ENCODE data around the gene ANKRD35.
"Not testable (repeated sequence)": the region's sequence is repeated elsewhere in the genome, so short reads cannot be mapped to it uniquely, and the experiment has no call there.

Gene ANKRD35

DNA sequence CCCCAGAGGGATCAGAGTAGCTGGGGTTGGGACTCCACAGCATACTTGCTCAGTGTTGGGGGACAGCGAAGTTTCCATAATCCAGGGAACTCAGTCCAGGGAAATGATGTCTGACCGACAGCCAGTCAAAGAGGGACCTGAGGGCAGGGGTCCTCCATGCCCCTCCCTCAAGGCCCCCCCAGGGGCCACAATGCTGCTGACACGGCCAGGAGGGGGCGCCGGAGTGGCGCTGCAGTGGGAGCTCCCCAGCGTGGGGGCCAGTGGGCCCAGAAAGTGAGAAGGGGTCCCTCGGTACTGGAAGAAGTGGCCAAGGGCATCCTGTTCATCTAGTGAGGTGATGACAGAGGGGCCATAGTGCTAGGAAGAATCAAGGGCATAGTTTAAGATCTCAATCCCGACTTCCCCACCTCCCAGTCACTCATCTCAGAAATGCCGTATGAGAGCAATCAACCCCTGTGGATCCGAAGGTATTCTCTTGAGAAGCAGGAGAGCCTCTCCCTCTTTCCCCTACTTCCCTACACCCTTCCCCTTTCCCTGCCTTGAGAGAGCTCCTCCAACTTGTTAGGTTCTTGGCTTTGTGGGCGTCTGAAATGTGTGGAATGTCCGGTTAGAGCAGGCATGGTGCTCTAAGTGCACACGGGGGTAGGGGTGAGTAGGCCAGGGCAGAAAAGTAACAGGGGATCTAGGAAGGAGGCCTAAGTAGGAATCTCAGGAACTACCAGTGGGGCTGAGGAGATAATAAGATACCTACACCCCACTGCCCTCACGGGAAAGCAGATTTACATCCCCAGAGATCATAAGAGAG lies 36.1 kb downstream of the ANKRD35 start:
- TF ChIP-seq CTCF (IDR thresholded peaks at IDR 0.05; ENCODE audit: extremely low read depth, missing control alignments) = peak; percentile 26
- no peak for DNase-seq (ENCODE audit: low spot score)

DNA sequence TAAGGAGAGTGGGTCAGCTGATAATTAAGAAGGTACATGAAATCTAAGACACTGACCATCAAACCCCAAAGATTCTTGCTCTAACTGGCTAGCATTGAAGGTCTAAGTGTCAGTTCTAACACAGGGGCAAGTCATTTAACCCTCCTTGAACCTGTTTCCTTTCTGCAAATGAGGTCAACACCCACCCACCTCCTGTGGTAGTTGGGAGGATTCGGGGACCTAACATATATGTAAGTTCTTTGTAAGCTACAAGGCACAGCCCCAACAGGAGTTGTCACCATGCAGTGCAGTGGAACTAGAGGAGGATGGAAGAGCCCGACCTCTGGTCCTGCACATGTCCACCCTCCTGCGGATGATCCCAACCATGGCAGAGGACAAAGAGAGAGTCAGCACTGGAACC lies 37.8 kb downstream of the ANKRD35 start:
- no peak for TF ChIP-seq CTCF (IDR thresholded peaks at IDR 0.05; ENCODE audit: extremely low read depth, missing control alignments)

GRCh38 chr1:145846201-145846612 lies 39.5 kb downstream of the ANKRD35 start:
- peak; percentile 75 for DNase-seq (ENCODE audit: low spot score)
- TF ChIP-seq CTCF (IDR thresholded peaks at IDR 0.05; ENCODE audit: extremely low read depth, missing control alignments) = peak; percentile 26

More for the DNA sequence above, 37.8 kb downstream of the ANKRD35 start:
- DNase-seq (ENCODE audit: low spot score) = no peak

- TF ChIP-seq CTCF (IDR thresholded peaks at IDR 0.05; ENCODE audit: extremely low read depth, missing control alignments) = peak; percentile 81
- peak; percentile 84 for DNase-seq (ENCODE audit: low spot score)
These were observed 40.0 kb downstream of the ANKRD35 start, which contains the start of gene NUDT17 for GRCh38 chr1:145845514-145846161. NUDT17 (plus strand) TSS chr1:145845630; CDS start chr1:145845641, 11 bp downstream.

- peak; percentile 73 for DNase-seq (ENCODE audit: low spot score)
- TF ChIP-seq CTCF (IDR thresholded peaks at IDR 0.05; ENCODE audit: extremely low read depth, missing control alignments) = no peak
These were observed 40.5 kb downstream of the ANKRD35 start for GRCh38 chr1:145845144-145845513.

DNA sequence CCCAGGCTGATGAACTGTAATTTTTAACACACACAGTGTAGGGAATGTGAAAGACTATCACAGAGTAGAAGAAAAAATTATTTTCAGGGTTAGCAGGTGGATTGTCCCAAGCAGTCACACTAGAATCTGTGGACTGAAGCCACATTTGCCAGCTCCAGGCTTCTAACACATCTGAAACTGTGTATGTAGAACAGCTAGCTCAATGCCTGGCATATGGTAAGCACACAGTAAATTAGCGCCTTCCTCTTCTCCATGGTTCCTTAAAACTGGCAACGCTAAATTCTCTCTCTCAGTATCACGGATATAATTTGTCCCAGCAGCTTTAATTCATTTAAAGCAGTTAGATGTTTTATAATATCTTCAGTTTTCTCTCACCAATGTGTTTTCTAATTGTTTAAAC lies 42.6 kb downstream of the ANKRD35 start:
- no peak for TF ChIP-seq CTCF (IDR thresholded peaks at IDR 0.05; ENCODE audit: extremely low read depth, missing control alignments)
- no peak for DNase-seq (ENCODE audit: low spot score)

DNA sequence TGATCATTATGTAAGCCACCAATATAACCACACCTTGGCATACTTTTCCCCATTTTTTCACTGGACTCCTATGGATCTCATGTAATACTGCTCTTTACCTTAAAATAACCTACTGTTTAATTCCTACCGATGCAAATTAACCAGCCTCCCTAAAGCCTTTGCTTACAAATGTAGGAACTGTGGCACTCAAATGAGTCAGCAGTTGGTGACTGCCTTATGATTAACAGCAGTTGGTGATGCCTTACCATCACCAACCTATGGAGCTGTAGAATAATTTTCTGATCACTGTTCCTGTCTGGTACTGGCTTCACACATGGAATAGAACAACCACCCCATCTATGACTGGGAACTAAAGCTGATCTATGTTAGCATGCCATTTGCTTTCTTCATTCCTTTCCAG lies 48.0 kb downstream of the ANKRD35 start:
- no peak for TF ChIP-seq CTCF (IDR thresholded peaks at IDR 0.05; ENCODE audit: extremely low read depth, missing control alignments)
- no peak for DNase-seq (ENCODE audit: low spot score)

DNA sequence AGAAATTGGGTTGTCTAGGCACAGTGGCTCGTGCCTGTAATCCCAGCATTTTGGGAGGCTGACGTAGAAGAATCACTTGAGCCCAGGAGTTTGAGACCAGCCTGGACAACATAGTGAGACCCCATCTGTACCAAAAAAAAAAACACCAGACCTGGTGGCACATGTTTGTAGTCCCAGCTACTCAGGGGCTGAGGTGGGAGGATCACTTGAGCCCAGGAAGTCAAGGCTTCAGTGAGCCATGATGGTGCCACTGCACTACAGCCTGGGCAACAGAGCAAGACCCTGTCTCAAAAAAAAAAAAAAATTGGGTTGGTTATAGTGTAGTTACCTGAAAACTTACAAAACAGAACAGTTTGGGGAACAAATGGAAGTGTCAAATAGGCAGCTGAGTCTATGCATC lies 54.9 kb downstream of the ANKRD35 start:
- not testable (repeated sequence) for DNase-seq (ENCODE audit: low spot score)

Measured in GM20000 (cell line).